ENCODE measurements around the gene CFHR4. TPM values are rescaled to one million over a fixed set of nuclear protein-coding genes. Genes with fewer than 3 reads are reported as not detected.
"Not testable (repeated sequence)": the region's sequence is repeated elsewhere in the genome, so short reads cannot be mapped to it uniquely, and the experiment has no call there.

The CFHR4 gene
- total RNA-seq, 1 experiment from 2014 or later, result not detected

GRCh38 chr1:196933531-196934189 lies 45.8 kb downstream of the CFHR4 start:
- DNase-seq (ENCODE audit: low spot score), result no peak

- DNase-seq (ENCODE audit: low spot score), result not testable (repeated sequence)
Observed at GRCh38 chr1:196941474-196941873, 53.6 kb downstream of the CFHR4 start.

DNA sequence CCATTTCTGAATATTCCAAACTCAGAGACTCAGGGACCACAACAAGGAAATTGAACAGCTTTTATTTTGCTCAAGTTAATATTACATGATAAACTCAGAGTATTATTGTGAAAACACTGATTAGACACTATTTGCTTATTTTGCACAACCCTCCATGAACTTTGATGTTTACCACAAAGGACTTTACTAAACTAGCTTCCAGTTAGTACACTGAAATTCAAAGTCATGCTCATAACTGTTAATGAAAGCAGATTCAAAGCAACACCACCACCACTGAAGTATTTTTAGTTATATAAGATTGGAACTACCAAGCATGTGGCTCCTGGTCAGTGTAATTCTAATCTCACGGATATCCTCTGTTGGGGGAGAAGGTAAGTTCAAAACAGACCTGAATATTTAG lies 55.7 kb downstream of the CFHR4 start, which contains the start of gene CFHR2:
Gene CFHR2 (plus strand): TSS at position 171 of the 400 bp plus-strand sequence. CDS start 143 bp downstream, at position 314.
- DNase-seq (ENCODE audit: low spot score), result not testable (repeated sequence)

DNA sequence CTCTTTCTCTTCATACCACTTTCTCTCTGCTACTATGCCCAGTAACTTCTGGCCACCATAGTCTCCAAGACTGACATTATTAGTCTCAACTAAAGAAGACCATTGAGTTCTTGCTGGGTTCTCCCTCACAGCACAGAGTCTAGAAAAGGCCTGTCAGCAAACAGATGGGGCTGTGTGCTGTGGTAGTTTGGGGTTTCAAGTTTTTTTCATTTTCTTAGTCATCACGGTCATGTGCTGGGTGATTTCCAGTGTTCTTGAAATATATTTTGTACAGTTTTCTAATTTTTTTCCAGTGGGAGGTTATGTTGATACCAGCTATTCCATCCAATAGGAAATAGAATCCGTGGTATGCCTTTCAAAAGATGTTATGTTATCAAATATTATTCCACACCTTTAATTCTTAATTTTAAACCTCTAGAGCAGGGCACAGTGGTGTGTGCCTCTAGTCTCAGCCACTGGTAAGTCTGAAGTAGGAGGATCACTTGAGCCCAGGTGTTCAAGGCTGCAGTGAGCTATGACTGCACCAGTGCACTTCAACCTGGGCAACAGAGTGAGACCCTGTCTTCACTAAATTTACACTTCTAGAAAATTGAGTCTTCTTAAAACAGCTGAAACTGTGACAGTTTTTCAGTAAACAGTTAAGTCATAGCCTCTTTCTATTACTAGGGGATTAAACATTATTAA lies 64.0 kb downstream of the CFHR4 start:
- no peak for DNase-seq (ENCODE audit: low spot score)

GRCh38 chr1:196954778-196955177 lies 66.9 kb downstream of the CFHR4 start:
- no peak for DNase-seq (ENCODE audit: low spot score)

GRCh38 chr1:196955926-196956325 lies 68.1 kb downstream of the CFHR4 start:
- no peak for DNase-seq (ENCODE audit: low spot score)

- no peak for DNase-seq (ENCODE audit: low spot score)
Observed at GRCh38 chr1:196960854-196961253, 73.0 kb downstream of the CFHR4 start.

Other genes with a start within 250 kb of the CFHR4 start
- gene CFH, start 236.0 kb upstream of the CFHR4 start, total RNA-seq (2014; rRNA removed; shearing (Covaris generic)), result 27.3 and 28.8 TPM in 2 replicates
- 0.31 and 0.55 TPM in 2 replicates for gene CFHR3, start 113.2 kb upstream of the CFHR4 start, total RNA-seq (2014; rRNA removed; shearing (Covaris generic))
- gene CFHR1, start 68.3 kb upstream of the CFHR4 start, total RNA-seq (2014; rRNA removed; shearing (Covaris generic)), result not detected in 2 replicates
- gene CFHR2, start 55.7 kb downstream of the CFHR4 start, total RNA-seq (2014; rRNA removed; shearing (Covaris generic)), result not detected in 2 replicates
- gene CFHR5, start 89.5 kb downstream of the CFHR4 start, total RNA-seq (2014; rRNA removed; shearing (Covaris generic)), result not detected in 2 replicates
- 0.10 TPM in 1 of 2 replicates, not detected in the other for gene F13B, start 179.2 kb downstream of the CFHR4 start, total RNA-seq (2014; rRNA removed; shearing (Covaris generic))

Data from HT-29 (cell line).